Stimulated activated naive CD4-positive, alpha-beta T cell treated with Interleukin-2 at 50 U/mL for 16 hours (primary cell): Measurements from ENCODE around the gene NELFE.

Experiments used
- DNase-seq: peaks from one replicate; lab custom pipeline; 2025; lab: John Stamatoyannopoulos, UW

NELFE gene

DNA sequence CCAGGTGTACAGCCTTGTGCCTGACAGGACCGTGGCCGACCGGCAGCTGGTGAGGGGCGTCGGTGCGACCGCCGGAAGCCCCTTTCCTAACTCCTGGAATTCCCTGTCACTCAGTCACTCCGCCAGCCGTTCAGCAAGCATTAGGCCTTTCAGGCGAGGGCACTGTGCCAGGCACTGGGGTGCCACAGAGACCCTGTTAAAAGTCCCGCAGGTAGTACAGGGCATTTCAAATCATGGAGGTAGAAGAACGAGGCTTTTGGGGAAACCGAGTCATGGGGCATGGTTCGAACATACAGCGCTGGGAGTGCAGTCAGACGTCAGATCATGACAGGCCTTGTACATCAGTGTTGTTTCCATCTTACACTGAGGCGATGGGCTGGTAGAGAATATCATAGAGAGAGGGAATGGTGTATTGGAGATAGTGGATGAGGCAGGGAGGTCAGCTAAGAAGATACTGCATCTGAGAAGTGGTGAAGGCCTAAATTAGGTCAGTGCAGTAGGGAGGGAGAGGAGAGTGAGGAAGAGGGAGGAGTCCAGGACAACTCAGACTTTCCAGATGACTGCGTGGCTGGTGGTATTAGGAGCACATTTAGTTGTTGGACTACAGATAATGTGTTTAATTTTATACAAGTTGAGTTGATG is 14.1 kb upstream of the NELFE start:
- peak; percentile 12 for DNase-seq

GRCh38 chr6:31971993-31972708 is 13.4 kb upstream of the NELFE start, which contains the start of gene DXO:
TSS of gene DXO (minus strand) at chr6:31972138. CDS start at chr6:31971675, 463 bp downstream.
- DNase-seq = peak; percentile 98

- no peak for DNase-seq
Observed at GRCh38 chr6:31971279-31971992, 12.7 kb upstream of the NELFE start.

- DNase-seq = no peak
Observed at GRCh38 chr6:31970604-31971271, 12.0 kb upstream of the NELFE start.

GRCh38 chr6:31969712-31970603 is 11.2 kb upstream of the NELFE start:
- no peak for DNase-seq

DNA sequence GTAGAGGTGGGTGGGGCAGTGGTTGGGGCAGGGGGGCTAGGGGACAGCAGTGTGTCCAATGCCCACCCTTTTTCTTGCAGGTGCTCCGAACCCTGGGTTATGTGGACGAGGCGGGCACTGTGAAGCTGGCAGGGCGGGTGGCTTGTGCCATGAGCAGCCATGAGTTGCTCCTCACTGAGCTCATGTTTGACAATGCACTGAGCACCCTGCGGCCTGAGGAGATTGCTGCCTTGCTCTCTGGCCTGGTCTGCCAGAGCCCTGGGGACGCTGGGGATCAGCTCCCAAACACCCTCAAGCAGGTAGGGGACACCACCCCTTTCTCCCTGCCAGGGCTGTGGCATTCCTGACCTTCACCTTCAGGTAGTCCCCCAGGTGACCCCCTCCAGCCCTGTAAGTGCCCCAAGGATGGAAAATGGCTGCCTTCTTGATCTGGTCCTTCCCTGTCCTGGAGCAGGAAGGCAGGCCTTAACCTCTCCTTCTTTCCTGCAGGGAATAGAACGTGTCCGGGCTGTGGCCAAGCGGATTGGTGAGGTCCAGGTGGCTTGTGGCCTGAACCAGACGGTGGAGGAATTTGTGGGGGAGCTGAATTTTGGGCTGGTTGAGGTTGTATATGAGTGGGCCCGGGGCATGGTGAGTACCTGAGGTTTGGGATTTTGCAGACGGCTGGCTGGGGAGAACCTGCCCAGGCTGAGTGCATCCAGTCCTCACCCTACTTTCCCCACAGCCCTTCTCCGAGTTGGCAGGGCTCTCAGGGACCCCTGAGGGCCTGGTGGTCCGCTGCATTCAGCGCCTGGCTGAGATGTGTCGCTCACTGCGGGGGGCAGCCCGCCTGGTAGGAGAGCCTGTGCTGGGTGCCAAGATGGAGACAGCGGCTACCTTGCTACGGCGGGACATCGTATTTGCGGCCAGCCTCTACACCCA is 10.3 kb upstream of the NELFE start:
- no peak for DNase-seq

- no peak for DNase-seq
Observed at GRCh38 chr6:31968326-31968725, 9.6 kb upstream of the NELFE start.

- DNase-seq = no peak
Observed at GRCh38 chr6:31967926-31968320, 9.2 kb upstream of the NELFE start.

- DNase-seq = no peak
Observed at GRCh38 chr6:31966997-31967925, 8.5 kb upstream of the NELFE start.

GRCh38 chr6:31966506-31966905 is 7.7 kb upstream of the NELFE start:
- DNase-seq = no peak

DNA sequence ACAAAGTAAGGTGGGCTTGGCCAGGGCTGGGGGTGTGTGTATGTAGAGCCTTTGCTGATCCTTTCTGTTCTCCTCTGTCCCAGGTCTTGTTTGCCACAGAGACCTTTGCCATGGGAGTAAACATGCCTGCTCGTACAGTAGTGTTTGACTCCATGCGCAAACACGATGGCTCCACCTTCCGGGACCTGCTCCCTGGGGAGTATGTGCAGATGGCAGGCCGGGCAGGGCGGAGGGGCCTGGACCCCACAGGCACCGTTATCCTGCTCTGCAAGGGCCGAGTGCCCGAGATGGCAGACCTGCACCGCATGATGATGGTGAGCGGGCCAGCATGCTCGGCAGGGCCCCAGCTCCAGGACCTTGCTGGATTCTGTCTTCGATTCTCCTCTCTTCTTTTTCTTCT is 6.9 kb upstream of the NELFE start:
- DNase-seq = no peak

- no peak for DNase-seq
Observed at GRCh38 chr6:31963921-31964320, 5.2 kb upstream of the NELFE start.

- DNase-seq = no peak
Observed at GRCh38 chr6:31961616-31962015, 2.8 kb upstream of the NELFE start.

DNA sequence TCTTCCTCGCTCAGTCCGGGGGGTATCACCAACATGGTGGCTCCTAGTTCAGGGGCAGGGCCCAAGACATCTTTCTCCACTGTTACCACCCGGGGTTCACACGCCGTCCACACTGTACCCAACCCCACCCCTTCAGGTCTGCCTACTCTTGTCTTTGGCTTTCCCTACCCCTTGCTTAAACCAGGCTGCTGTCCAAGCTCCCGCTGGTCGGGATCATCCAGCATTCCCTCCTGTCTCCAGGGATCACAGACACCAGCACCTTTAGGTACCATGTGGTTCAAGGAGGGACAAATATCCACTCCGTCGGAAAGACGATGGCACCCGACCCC is 395 bp downstream of the NELFE start:
- DNase-seq = no peak

DNA sequence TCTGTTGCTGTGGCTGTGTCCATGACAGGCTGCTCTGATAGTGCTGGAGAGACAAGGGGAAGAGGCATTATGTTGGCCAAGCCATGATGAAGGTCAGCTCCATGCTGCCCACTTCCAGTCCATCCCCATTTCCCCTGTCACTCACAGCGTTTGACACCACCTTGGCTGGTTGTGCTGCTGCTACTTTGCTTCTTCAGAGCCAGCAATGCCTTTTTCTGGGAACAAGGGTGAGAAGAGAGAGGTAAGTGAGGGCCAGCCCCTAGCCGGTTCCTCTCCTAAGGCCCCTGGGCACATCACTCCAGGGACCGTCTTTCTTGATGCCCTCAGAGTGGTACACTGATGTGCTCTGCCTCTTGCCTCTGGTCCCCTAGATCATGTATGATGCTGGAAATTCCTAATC is 2.0 kb downstream of the NELFE start:
- DNase-seq = no peak

DNA sequence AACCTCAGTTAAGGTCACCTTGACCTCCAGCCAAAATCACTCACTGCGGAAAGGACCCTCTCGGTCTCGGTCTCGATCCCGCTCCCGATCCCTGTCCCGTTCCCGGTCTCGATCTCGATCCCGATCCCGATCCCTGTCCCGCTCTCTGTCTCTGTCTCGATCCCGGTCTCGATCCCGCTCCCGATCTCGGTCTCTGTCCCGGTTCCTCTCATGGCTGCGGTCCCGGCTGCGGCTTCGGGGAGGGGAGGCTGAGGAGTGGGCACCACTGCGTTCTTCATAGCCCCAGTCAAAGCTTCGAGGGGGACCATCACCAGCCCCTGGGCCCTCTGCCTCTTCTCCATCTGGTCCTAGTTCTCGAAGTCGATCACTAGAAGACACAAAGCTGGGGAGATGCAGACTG is 4.3 kb downstream of the NELFE start:
- DNase-seq = no peak

DNA sequence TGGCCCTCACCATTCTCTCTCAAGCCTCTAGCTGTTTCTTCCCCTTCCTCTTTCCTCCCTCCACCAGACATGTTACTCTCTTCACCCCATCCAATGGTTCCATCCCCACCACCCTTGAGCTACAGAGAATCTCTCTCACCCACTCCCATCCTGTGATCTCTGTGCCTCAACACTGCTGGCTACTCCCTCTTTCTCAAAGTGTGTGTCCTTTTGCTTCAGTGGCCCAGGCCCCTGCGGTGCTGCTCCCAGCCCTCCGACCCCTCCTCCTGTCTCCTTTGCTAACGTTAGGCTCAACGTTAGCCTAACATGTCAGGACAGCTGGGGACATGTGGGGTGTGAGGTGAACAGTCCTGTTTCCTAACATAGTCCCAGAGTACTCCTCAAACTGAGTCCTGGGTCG is 5.9 kb downstream of the NELFE start:
- no peak for DNase-seq

- DNase-seq = peak; percentile 7
Observed at GRCh38 chr6:31952140-31952805, 6.5 kb downstream of the NELFE start.
